ENCODE results near the gene GGT6. TPM values are rescaled to one million over a fixed set of nuclear protein-coding genes. Genes with fewer than 3 reads are reported as not detected.
A peak's percentile ranks its signal among the peaks of the same experiment; 100 is the strongest.

Gene GGT6
- total RNA-seq, 2 donors from 2014 or later = not detected

DNA sequence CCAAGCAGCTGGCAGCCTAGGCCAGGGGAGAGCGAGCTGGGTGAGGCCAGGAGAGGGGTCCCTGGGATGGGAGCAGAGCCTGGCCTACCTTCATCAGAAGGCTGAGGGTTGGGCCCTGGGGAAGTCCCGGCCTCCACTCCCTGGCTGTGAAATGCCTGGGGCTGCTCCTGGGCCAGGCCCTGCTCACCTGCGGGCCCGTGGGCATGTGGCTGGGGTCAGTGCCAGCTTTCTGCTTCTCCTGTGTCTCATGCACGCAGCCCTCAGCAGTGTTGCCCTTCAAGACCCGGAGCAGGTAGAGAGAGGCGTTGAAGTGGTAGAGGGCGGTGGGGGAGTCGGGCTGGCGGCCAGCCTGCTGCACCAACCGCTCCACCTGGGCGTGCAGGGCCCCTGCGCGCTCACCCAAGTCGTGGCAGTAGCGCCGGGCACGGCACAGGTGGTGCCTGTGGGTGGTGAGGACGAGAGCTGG, 17.6 kb downstream of the GGT6 start:
- H3K27me3 ChIP-seq = no peaks in the 10 kb centered on the region
- DNase-seq (ENCODE audit: low spot score) = no peak

DNA sequence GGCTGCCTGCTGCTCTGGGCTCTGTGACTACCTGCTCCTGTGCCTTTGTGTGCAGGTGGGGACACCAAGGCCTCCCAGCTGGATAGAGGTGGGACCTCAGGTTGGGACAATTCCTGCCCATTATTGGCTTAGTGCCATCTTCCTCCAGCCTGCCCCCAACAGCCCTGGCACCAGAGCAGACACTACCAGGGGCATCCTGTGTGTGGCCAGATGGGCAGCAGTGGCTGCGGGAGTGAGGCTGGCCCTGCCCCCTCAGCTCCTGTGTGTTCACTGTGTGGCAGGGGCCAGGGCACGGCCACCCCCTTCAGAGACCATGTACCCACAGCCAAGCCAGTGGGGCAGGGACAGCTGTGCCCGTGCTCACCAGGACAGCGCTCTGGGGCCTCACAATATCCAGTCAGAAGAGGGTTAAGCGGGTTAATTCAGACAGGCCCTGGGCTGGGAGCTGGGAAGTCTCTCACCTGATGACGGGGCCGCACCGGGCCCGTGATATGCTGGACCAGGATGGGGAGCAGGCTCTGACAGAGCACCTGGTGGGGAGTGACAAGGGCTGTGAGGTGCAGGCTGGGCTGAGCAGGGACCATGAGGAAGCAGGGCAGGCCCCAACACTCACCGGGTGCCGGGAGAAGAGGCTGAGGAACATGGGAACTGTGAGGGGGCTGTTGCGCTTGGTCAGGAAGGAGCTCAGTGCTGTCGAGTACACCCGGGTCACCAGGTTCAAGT, 18.2 kb downstream of the GGT6 start:
- TF ChIP-seq, protein P1, sequence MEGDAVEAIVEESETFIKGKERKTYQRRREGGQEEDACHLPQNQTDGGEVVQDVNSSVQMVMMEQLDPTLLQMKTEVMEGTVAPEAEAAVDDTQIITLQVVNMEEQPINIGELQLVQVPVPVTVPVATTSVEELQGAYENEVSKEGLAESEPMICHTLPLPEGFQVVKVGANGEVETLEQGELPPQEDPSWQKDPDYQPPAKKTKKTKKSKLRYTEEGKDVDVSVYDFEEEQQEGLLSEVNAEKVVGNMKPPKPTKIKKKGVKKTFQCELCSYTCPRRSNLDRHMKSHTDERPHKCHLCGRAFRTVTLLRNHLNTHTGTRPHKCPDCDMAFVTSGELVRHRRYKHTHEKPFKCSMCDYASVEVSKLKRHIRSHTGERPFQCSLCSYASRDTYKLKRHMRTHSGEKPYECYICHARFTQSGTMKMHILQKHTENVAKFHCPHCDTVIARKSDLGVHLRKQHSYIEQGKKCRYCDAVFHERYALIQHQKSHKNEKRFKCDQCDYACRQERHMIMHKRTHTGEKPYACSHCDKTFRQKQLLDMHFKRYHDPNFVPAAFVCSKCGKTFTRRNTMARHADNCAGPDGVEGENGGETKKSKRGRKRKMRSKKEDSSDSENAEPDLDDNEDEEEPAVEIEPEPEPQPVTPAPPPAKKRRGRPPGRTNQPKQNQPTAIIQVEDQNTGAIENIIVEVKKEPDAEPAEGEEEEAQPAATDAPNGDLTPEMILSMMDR (IDR thresholded peaks at IDR 0.05) = no peak

More for the DNA sequence above, 17.6 kb downstream of the GGT6 start:
- H3K9me3 ChIP-seq = no peaks in the 10 kb centered on the region
- H3K27ac ChIP-seq = no peak overlapping the region
- peaks cover 0 to 34% of the 10 kb centered on the region in 2 donors for H3K4me1 ChIP-seq
- TF ChIP-seq, protein P1 (IDR thresholded peaks at IDR 0.05) = no peak
- no peak overlapping the region for H3K4me3 ChIP-seq
- H3K36me3 ChIP-seq = peaks cover 83% of the 10 kb centered on the region

DNA sequence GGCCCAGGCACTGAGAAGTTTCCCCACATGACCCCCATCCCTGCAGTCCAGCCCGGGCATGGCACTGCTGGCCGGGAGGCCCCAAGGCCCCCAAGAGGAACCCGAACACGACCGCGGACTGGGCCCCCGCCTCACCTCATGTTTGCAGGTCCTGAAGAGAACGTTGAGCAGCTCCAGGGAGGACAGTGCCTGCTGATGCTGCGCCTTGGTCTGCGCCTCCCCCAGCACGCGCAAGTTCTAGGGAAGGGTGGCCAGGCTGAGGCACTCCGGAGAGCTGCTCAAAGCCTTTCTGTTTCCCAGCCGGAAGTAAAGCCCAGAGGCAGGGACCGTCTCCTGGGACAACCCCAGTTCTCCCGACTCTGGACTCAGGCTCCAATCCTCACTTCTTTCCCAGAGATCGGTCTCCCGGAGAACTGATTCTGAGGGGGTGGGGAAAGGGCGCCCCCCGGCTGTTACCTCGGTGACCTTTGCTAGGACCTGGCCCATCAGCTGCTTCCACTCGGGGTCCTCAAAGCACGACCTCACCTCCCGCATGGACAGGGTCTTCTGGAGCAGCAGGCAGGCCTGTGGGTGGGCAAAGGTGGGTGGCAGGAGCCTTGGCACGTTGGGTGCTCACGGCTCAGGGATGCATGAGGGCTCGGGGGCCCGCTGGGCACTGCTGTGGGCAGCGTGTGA, 18.9 kb downstream of the GGT6 start:
- Histone ChIP-seq H3K4me3 (no peak overlapping the region), H3K27me3 (no peaks in the 10 kb centered on the region), H3K4me1 (peaks cover 0 to 46% of the 10 kb centered on the region in 2 donors), H3K27ac (peak overlapping the region in 1 of 2 donors; percentile 35), H3K9me3 (no peaks in the 10 kb centered on the region), H3K36me3 (peaks cover 74% of the 10 kb centered on the region)
- DNase-seq (ENCODE audit: low spot score) = no peak
- TF ChIP-seq, protein P1 (IDR thresholded peaks at IDR 0.05) = no peak

More for the DNA sequence above, 18.2 kb downstream of the GGT6 start:
- no peaks in the 10 kb centered on the region for H3K27me3 ChIP-seq
- DNase-seq (ENCODE audit: low spot score) = no peak
- H3K9me3 ChIP-seq = no peaks in the 10 kb centered on the region
- no peak overlapping the region for H3K4me3 ChIP-seq
- H3K36me3 ChIP-seq = peaks cover 79% of the 10 kb centered on the region
- H3K4me1 ChIP-seq = peaks cover 0 to 39% of the 10 kb centered on the region in 2 donors
- H3K27ac ChIP-seq = no peak overlapping the region

DNA sequence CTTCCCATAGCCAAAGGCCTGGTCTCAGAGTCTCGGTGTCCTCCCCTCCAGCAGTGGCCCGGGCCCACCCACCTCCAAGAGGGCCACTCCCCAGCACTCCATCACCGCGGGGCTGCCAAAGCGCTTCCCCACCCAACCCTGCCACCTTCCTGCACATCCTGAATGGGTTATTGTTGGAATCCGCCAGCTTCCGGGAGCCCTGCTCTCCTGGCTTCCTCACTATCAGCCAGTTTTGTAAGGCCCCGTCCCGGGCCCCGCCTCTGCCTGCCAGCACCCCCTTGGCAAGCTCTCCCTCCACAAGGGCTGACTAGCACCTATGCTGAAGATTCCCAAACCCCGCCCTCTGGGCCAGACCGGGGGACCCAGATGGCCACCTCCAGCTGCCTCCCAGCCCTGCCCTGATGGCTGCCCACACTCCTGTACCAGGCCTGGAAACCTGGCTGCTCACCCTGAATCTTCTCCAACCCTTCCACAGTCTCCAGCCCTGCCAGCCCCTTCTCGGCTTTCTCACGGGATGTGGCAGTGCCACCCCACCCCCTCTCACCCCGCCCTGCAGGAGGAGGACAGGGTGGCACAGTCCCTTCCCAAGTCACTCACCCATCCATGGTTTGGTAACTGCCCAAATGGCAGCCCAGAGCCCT, 19.6 kb downstream of the GGT6 start:
- no peak for DNase-seq (ENCODE audit: low spot score)
- peaks cover 0 to 53% of the 10 kb centered on the region in 2 donors for H3K4me1 ChIP-seq
- no peaks in the 10 kb centered on the region for H3K27me3 ChIP-seq
- TF ChIP-seq, protein P1 (IDR thresholded peaks at IDR 0.05) = no peak
- no peak overlapping the region for H3K4me3 ChIP-seq
- no peaks in the 10 kb centered on the region for H3K9me3 ChIP-seq
- H3K27ac ChIP-seq = peak overlapping the region; percentile 35 to 43
- peaks cover 71% of the 10 kb centered on the region for H3K36me3 ChIP-seq

DNA sequence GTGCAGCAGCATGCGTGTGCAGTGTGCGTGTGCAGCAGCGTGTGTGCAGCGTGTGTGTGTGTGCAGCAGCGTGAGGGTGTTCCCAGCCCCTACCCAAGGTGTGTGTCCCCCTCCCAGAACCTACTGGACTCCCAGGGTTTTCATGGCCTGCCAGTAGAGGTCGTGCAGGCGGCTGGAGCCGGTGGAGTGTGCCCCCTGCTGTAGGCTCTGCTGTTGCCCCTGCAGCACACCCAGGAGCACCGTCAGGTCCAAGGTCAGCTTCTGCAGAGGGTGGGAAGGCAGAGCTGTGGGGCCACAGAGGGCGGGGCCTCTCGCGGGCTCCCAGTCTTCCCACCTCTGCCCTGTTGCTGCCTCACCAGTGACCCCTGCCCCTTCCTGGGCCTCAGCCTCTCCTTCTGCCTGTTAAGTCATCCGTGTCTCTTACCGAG, 20.1 kb downstream of the GGT6 start:
- peaks cover 0 to 59% of the 10 kb centered on the region in 2 donors for H3K4me1 ChIP-seq
- peak overlapping the region; percentile 35 to 43 for H3K27ac ChIP-seq
- no peak for DNase-seq (ENCODE audit: low spot score)

More for the DNA sequence above, 20.1 kb downstream of the GGT6 start:
- Histone ChIP-seq H3K9me3 (no peaks in the 10 kb centered on the region), H3K27me3 (no peaks in the 10 kb centered on the region), H3K4me3 (no peak overlapping the region), H3K36me3 (peaks cover 71% of the 10 kb centered on the region)
- TF ChIP-seq, protein P1 (IDR thresholded peaks at IDR 0.05) = peak in 1 of 2 donors; percentile 38
